Activated B cell treated with CpG ODN at 0.5 μM for 24 hours (primary cell): ENCODE results near the gene WDR44. TPM values are rescaled to one million over a fixed set of nuclear protein-coding genes. Genes with fewer than 3 reads are reported as not detected.

Experiments used
- ATAC-seq: fragments of 200-7000 bp; cut with Tn5 transposase; one replicate; pipeline ENCODE4 v1.10.0; 2021; ENCODE audit warnings: low read depth, mild to moderate bottlenecking, moderate library complexity
- CTCF ChIA-PET: fragments of 350-600 bp; sonication (Branson Sonifier 250); formaldehyde crosslinking; loops from one replicate; lab custom pipeline; 2021; ENCODE audit warnings: antibody characterized with exemption; lab: Charles Lee
- POLR2A ChIA-PET: fragments of 350-600 bp; sonication (Branson Sonifier 250); formaldehyde crosslinking; loops from one replicate; lab custom pipeline; 2021; ENCODE audit warnings: antibody characterized with exemption; lab: Charles Lee
- DNase-seq: peaks from one replicate; pipeline ENCODE4 v3.0.0; 2022
- H3K27ac Mint-ChIP-seq: one replicate; pipeline ENCODE4 v1.8.0; 2020; ENCODE audit warnings: mixed read lengths
- H3K27me3 Mint-ChIP-seq: one replicate; pipeline ENCODE4 v1.8.0; 2021; ENCODE audit warnings: mixed read lengths
- H3K36me3 Mint-ChIP-seq: one replicate; pipeline ENCODE4 v1.8.0; 2021; ENCODE audit warnings: low read depth, mixed read lengths
- H3K4me1 Mint-ChIP-seq: one replicate; pipeline ENCODE4 v1.8.0; 2021; ENCODE audit warnings: mixed read lengths
- H3K4me3 Mint-ChIP-seq: one replicate; pipeline ENCODE4 v1.8.0; 2020; ENCODE audit warnings: mild to moderate bottlenecking, mixed read lengths
- H3K9me3 Mint-ChIP-seq: one replicate; pipeline ENCODE4 v1.8.0; 2020; ENCODE audit warnings: mixed read lengths
- intact Hi-C: fragments of 100-400 bp; cut with micrococcal nuclease; formaldehyde crosslinking; loops from one replicate; pipeline ENCODE4 v1.15.1; 2024
- total RNA-seq: library from RNA; stranded (reverse); gene quantifications from 2 replicates; pipeline ENCODE4 v1.2.3, GENCODE V29; 2022
- TF ChIP-seq, protein P1 (sequence below): fragments of 200-600 bp; IDR thresholded peaks from one replicate; pipeline ENCODE4 v1.8.0; 2022; ENCODE audit warnings: antibody characterized with exemption, mild to moderate bottlenecking

The WDR44 gene
- total RNA-seq, 1 donor from 2014 or later, result 18.7 TPM

DNA sequence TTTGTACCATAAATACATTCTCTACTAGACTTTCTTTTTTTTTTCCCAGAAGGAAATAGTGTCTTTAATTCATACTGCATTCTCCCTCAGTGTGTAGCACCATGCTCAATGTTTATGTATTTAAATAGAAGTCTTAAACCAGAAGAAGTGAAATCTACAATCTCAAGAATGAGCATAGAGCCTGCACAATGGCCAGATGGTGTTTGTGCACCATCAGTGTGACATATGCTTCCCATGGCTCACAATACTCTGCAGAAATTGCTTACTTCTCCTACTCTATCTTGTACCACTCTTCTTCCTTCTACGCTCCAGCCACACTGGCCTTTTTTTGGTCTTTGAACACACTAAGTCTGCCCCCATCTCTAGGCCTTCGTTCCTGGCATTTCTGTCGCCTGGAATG, 147.1 kb downstream of the WDR44 start:
- Mint-ChIP-seq H3K9me3 (no peaks in the 10 kb centered on the region), H3K36me3 (peaks cover 5% of the 10 kb centered on the region), H3K4me3 (no peak overlapping the region), H3K27me3 (no peaks in the 10 kb centered on the region), H3K4me1 (peaks cover 13% of the 10 kb centered on the region), H3K27ac (no peak overlapping the region)
- TF ChIP-seq, protein P1, sequence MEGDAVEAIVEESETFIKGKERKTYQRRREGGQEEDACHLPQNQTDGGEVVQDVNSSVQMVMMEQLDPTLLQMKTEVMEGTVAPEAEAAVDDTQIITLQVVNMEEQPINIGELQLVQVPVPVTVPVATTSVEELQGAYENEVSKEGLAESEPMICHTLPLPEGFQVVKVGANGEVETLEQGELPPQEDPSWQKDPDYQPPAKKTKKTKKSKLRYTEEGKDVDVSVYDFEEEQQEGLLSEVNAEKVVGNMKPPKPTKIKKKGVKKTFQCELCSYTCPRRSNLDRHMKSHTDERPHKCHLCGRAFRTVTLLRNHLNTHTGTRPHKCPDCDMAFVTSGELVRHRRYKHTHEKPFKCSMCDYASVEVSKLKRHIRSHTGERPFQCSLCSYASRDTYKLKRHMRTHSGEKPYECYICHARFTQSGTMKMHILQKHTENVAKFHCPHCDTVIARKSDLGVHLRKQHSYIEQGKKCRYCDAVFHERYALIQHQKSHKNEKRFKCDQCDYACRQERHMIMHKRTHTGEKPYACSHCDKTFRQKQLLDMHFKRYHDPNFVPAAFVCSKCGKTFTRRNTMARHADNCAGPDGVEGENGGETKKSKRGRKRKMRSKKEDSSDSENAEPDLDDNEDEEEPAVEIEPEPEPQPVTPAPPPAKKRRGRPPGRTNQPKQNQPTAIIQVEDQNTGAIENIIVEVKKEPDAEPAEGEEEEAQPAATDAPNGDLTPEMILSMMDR, result no peak
- ATAC-seq, result no peak
- DNase-seq, result no peak
- POLR2A ChIA-PET, result interaction anchor here (0.6 to 1.1 kb wide), 2 partner anchors 51 to 194 kb away, joined by 3 read pairs; no protein-coding TSS in a partner anchor
- CTCF ChIA-PET, result no interaction called here
- intact Hi-C loops, result no loop called here

DNA sequence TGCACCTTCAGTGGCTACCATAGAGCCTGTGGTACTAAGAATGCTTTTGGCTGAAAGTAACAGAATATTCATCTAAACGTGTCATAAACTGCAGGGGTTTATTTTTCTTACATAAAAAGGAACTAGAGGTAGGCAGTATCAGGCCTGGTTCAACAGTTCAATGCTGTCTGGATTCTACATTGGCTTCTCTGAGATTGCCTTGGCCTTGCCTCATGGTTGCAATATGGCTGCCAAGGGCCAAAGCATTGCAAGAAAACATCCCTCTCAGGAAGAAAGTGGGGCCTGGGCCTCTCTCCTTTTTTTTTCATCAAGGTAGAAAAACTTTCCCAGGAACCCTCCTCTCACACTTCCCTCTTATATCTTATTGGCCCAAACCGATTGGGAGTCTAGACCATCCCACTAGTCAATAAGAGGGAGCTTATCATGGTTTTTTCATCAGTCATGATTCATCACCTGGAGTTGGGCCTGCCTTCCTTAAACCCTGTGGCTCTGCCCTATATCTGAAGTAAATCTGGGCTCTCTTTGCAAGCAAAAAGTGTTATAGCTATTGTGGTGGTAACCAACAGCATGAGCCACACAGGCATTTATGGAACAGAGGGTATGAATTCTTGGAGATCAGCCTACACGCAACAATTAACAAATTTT, 147.9 kb downstream of the WDR44 start:
- H3K9me3 Mint-ChIP-seq, result no peaks in the 10 kb centered on the region
- ChIA-PET CTCF (no interaction called here), POLR2A (interaction anchor here (5.0 kb wide), 1 partner anchor 37 kb away, joined by 118 read pairs; no protein-coding TSS in a partner anchor)
- H3K4me3 Mint-ChIP-seq, result no peak overlapping the region
- peaks cover 18% of the 10 kb centered on the region for H3K4me1 Mint-ChIP-seq
- intact Hi-C loops, result loop anchor here (2.0 kb wide), 1 partner anchor 107 kb away; no protein-coding TSS in a partner anchor
- no peaks in the 10 kb centered on the region for H3K27me3 Mint-ChIP-seq
- ATAC-seq, result no peak
- peak overlapping the region; percentile 94 for H3K27ac Mint-ChIP-seq
- TF ChIP-seq, protein P1, result no peak
- peaks cover 6% of the 10 kb centered on the region for H3K36me3 Mint-ChIP-seq
- no peak for DNase-seq

DNA sequence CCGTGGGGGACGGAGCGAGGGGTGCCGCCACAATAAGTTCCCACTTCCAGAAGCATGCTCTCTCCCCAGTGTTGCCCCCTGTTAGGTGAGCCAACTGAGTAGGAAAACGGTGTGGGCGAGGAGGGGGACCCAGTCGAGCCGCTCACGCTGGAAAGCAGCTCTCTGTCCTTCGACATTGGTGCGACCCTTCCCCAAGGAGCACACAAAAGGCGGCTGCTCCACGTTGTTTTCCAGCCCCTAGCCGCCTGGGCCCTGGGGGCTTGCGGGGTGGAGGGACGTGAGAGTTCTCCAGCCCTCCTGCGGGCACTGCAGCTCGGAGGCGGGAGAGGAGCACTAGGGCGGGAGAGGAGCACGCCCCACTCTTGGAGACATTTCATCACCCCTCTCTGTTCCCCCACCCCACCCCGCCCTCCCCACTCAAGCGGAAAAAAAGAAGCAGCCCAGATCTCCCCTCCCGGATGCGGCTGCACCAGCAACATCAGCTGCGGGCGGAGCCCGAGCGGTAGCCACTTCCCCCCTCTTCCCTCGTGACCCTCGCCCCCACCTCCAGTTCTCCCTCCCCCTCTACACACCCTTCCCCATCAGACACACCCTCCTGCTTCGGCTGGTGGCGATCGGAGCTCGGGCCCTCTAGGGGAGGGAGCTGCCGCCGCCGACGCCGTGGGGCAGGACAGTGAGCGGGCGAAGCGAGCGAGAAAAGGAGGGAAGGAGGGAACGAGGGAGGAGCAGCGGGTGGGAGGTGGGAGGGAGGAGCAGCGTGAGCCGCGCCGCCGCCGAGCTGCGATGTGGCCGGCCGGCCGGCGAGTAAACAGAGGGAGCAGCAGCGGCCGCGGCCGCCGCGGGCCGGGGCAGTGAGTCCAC, 149.4 kb downstream of the WDR44 start, which contains the start of gene DOCK11:
Gene DOCK11, plus strand, starts transcription at position 755 of the 861 bp plus-strand sequence. CDS start 157 bp downstream, outside the sequence.
- peaks cover 12% of the 10 kb centered on the region for H3K36me3 Mint-ChIP-seq
- intact Hi-C loops, result loop anchor here (1.0 to 5.0 kb wide), 5 partner anchors 33 to 522 kb away; partner anchors contain the start of gene WDR44
- peak; percentile 78 for ATAC-seq
- ChIA-PET POLR2A (interaction anchor here (0.6 to 5.0 kb wide), 12 partner anchors 17 to 106 kb away, joined by 3 to 118 read pairs (median 4); no protein-coding TSS in a partner anchor), CTCF (interaction anchor here (3.6 kb wide), 1 partner anchor 106 kb away, joined by 10 read pairs; no protein-coding TSS in a partner anchor)
- peak; percentile 54 for DNase-seq
- H3K4me3 Mint-ChIP-seq, result peak within 1 kb of the TSS; percentile 98
- no peaks in the 10 kb centered on the region for H3K27me3 Mint-ChIP-seq
- TF ChIP-seq, protein P1, result no peak
- H3K9me3 Mint-ChIP-seq, result no peaks in the 10 kb centered on the region
- peaks cover 27% of the 10 kb centered on the region for H3K4me1 Mint-ChIP-seq
- peak within 1 kb of the TSS; percentile 99 for H3K27ac Mint-ChIP-seq

DNA sequence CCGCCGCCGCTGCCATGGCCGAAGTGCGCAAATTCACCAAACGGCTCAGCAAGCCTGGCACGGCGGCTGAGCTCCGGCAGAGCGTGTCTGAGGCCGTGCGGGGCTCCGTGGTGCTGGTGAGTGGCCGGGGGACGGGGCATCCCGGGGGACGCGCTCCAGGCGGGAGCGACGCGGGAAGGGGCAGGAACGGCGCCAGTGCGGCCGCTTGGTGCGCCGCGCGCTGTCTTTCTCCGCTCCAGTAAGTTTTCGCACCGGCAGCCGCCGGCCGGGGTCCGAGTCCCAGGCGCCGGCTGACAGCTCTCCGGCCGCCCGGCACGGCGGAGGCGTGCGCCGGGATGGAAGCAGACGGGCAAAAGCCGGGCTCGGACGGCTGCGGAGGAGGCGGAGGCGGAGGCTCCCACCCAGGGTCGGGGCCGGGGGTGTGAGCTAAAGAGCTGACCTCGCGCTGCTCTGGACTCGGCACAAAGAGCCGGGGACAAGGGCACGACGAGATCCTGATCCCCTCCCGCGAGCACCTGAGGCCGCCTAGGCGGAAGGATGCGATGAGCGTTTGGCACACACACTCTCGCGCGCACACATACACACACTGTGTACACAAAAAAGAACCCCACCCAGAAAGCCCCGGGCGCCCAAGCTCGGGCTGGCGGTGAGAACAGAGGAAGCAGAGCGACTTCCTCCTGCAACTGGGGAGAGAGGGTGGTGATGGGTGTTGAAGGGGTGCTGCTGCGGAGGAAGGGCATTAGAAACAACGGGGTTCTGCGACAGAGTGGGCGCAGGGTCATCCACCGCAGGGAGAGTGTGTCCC, 150.3 kb downstream of the WDR44 start:
- Mint-ChIP-seq H3K4me1 (peaks cover 27% of the 10 kb centered on the region), H3K36me3 (peaks cover 12% of the 10 kb centered on the region), H3K4me3 (peak overlapping the region; percentile 98), H3K27ac (peak overlapping the region; percentile 99), H3K27me3 (no peaks in the 10 kb centered on the region), H3K9me3 (no peaks in the 10 kb centered on the region)
- peak; percentile 61 for ATAC-seq
- ChIA-PET POLR2A (interaction anchor here (0.9 to 5.0 kb wide), 12 partner anchors 15 to 105 kb away, joined by 3 to 118 read pairs (median 4); no protein-coding TSS in a partner anchor), CTCF (interaction anchor here (1.2 to 3.6 kb wide), 3 partner anchors 34 to 105 kb away, joined by 3 to 10 read pairs (median 6); no protein-coding TSS in a partner anchor)
- DNase-seq, result peak; percentile 53
- TF ChIP-seq, protein P1, result no peak
- intact Hi-C loops, result loop anchor here (1.0 to 5.0 kb wide), 6 partner anchors 14 to 521 kb away; partner anchors contain the start of gene WDR44
